Stimulated activated CD4-positive, alpha-beta T cell treated with anti-CD3 and anti-CD28 coated beads, Interleukin-1b, Interleukin-23, amount 100 ng/mL, for 48 hours (primary cell): Measurements from ENCODE around the gene NEK10.
"Not testable (repeated sequence)": the region's sequence is repeated elsewhere in the genome, so short reads cannot be mapped to it uniquely, and the experiment has no call there.

Experiments used
- DNase-seq: peaks from one replicate; pipeline ENCODE4 v3.0.0-alpha.2; 2020

The NEK10 gene, protein sequence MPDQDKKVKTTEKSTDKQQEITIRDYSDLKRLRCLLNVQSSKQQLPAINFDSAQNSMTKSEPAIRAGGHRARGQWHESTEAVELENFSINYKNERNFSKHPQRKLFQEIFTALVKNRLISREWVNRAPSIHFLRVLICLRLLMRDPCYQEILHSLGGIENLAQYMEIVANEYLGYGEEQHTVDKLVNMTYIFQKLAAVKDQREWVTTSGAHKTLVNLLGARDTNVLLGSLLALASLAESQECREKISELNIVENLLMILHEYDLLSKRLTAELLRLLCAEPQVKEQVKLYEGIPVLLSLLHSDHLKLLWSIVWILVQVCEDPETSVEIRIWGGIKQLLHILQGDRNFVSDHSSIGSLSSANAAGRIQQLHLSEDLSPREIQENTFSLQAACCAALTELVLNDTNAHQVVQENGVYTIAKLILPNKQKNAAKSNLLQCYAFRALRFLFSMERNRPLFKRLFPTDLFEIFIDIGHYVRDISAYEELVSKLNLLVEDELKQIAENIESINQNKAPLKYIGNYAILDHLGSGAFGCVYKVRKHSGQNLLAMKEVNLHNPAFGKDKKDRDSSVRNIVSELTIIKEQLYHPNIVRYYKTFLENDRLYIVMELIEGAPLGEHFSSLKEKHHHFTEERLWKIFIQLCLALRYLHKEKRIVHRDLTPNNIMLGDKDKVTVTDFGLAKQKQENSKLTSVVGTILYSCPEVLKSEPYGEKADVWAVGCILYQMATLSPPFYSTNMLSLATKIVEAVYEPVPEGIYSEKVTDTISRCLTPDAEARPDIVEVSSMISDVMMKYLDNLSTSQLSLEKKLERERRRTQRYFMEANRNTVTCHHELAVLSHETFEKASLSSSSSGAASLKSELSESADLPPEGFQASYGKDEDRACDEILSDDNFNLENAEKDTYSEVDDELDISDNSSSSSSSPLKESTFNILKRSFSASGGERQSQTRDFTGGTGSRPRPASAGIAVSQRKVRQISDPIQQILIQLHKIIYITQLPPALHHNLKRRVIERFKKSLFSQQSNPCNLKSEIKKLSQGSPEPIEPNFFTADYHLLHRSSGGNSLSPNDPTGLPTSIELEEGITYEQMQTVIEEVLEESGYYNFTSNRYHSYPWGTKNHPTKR

DNA sequence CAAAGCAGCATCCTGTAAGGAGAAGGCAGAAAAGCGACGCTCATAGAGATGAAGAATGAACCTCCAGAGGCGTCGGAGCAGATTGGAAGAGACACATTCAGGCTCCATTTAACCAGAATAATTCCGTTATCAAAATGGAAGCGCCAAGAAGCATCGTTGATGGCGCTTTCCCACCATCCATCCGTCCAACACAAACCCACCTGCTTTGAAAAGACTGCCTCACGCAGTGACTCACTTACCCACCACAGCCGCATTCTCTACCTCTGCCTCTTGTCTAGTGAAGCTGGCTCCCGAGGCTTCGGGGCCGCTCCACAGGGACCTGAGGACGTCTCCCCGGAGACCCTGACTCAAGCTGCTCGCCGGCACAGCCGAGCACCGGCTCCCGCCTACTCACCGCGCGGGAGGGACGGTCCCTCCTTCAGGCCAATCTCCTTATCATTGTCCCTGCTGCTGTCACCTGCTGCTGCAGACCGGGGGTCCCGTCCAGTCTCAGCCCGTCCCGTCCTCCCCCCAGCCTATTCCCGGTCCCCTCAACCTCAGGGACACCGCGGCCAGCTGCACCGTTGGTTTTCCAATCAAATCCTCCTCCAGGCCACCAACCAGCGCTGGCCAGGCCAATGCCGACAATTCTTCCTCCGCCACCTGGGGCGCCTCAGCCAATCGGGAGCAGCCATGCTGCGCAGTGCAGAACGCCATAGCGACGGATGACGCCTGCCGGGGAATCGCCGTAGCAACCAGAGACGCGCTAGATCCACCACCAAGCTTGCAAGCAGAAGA is at the start of gene NEK10:
Gene NEK10, minus strand, starts transcription at position 553 of the 777 bp plus-strand sequence. CDS start 16,501 bp downstream, outside the sequence.
- peak; percentile 90 for DNase-seq

DNA sequence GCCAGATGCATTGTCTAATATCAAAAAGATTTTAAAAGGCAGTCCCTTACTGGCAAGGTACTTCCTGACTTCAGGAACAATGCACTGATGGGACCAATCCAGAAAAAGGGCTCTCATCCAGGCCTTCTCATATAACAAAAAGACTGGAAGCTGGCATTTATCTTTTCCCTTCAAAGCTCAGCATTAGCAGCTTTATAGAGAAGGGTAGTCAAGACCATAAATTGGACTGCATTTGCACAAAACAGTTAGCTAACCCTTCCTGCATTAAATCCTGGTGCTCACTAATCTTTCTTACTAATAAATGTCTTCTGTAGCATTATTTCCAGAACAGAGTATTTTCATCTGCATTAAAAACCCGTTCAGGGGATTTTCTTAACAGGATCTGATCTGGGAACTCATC is 46.0 kb upstream of the NEK10 start:
- DNase-seq: no peak

GRCh38 chr3:27392950-27393679 is 23.9 kb upstream of the NEK10 start:
- DNase-seq: no peak

- not testable (repeated sequence) for DNase-seq
Measured at GRCh38 chr3:27392414-27392813, 23.2 kb upstream of the NEK10 start.

- DNase-seq: no peak
Measured at GRCh38 chr3:27391796-27392195, 22.6 kb upstream of the NEK10 start.

DNA sequence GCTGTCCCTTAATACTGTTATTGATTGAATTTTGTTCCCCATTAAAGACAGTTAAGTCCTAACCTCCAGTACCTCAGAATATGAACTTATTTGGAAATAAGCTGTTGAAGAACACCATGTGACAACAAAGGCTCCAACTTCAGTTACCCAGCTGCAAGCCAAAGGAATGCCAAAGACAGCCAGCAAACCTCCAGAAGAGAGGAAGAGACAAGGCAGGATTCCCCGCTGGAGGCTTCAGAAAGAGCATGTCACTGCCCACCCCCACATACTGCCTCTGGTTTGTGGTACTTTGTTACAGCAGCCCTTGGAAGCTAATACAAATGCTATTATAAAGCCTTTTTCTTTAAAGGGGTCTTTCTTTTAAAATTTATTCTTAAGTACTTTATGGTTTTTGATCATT is 18.4 kb upstream of the NEK10 start:
- DNase-seq: no peak

DNA sequence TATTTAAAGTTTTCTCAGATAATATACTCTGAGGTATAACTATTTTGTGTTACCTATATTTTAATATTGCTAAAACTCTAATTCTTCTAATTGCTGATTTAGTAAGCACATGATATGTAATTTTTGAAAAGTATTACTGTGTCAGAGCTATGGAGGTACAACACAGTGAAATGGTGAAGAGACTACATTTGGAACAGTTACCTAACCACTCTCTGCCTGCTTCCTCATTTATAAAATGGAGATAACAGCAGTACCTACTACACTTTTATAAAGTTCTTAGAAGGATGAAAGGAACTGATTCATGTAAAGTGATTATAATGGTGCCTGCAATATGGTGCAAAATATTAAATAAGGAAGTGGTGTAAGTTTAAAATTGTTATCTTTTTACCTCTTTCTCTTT is 16.3 kb upstream of the NEK10 start:
- DNase-seq: no peak

GRCh38 chr3:27384191-27384590 is 15.0 kb upstream of the NEK10 start:
- no peak for DNase-seq

- no peak for DNase-seq
Measured at GRCh38 chr3:27380433-27381357, 11.5 kb upstream of the NEK10 start.

DNA sequence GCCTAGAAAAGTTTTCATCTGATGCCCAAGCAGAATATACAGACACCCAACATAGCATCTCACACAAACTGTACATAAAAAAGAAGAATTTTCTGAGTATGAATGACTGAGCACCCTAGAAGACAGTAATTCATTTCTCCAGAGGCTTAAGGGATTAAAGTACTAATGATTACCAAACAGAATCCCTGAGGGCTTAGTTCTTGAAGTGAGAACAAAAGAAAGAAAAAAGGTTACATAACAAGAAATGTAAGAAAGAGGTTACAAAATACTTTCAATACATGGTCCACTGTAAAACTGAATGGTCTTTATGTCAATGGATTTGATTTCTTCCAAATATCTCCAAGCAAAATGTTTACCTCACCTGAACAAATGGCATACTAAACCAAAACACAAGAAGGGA is 9.1 kb upstream of the NEK10 start:
- DNase-seq: no peak

- no peak for DNase-seq
Measured at GRCh38 chr3:27376109-27376772, 7.1 kb upstream of the NEK10 start.

DNA sequence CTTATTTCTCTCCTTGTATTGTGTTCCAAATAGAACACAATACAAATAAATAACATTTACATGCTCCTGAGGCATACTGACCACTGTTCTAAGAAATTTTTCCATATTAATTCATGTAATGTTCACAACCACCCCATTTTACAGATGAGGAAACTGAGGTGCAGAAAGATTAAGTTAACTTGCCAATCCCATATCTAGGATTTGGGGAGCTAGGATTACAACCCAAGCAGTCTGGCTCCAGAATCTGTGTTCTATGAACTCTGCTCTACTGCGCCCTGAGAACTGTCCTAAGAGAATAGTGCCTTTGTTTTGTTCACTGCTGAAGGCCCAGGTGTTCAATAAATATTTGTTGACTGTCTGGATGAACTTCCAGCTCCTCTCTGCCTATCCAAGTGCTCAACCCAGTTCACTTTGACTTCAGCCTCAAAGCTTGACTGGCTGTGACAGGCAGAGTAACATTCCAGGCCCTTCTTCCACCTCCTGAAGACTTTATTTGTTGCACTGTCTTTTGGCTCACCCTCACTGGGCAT is 3.1 kb downstream of the NEK10 start:
- no peak for DNase-seq

GRCh38 chr3:27360113-27361078 is 8.8 kb downstream of the NEK10 start:
- DNase-seq: no peak

- no peak for DNase-seq
Measured at GRCh38 chr3:27358372-27358771, 10.8 kb downstream of the NEK10 start.

DNA sequence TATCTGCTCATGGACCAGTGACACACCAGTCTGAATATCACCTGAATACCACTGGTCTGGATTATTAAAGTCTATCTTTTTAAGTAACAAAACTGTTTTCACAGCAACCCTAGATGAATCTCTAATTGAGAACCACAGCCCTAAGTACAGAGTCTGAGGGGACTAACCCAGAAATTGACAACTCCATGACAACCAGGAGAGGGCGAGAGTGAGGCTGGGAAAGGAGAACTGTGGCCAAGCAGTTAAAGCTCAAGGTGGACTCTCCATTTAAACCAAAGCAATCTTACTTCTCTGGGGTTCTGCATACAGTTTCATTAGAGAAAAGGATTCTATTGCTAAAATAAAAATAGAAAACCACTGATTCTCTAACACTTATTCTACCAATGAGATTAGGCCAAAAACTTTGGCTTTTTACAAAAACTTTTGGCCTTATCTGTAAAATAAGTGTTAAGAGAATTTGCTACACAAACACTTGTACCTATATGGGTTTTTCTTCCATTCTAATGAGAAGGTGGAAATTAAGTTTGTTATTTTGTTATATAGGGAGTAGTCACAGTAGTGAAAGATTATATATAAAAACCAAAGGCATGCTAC is 11.4 kb downstream of the NEK10 start:
- peak; percentile 54 for DNase-seq

- no peak for DNase-seq
Measured at GRCh38 chr3:27356976-27357375, 12.2 kb downstream of the NEK10 start.

- no peak for DNase-seq
Measured at GRCh38 chr3:27354588-27355203, 14.5 kb downstream of the NEK10 start.

DNA sequence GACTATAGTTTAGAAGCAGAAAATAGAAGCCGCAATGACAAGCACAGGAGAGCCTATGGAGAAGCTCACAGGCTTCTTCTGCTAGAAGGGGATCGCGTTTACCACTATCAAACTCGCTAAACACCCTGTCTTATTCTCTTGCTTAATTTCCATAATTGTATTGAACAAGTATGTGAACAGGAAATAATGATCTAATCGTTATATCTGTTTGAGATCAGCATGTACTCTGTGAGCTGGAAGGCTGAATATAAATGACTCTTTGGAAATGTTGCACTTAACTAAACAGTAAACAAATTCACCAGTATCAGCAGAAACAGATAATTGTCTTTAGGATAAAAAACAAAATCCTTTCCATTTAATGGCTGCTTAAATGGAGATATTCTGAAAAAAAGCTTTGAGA is 15.0 kb downstream of the NEK10 start:
- no peak for DNase-seq
